Pulmonary artery endothelial cell (primary cell): ENCODE data around the gene CTSH. TPM values are rescaled to one million over a fixed set of nuclear protein-coding genes. Genes with fewer than 3 reads are reported as not detected.

Experiments used
- DNase-seq: peaks from one replicate; pipeline ENCODE4 v3.0.0-alpha.2; 2011; ENCODE audit warnings: low read depth, low spot score
- total RNA-seq: library from RNA; depleted of rRNA; stranded (reverse); fragments of >200 nt; gene quantifications from 2 replicates; pipeline ENCODE4 v1.2.3, GENCODE V29; 2014

Gene CTSH
- total RNA-seq, 1 donor from 2014 or later: 0.79 TPM

- no peak for DNase-seq
Observed at GRCh38 chr15:78977591-78978347, 32.9 kb upstream of the CTSH start.

- no peak for DNase-seq
Observed at GRCh38 chr15:78977091-78977571, 32.3 kb upstream of the CTSH start.

- DNase-seq: no peak
Observed at GRCh38 chr15:78976691-78977090, 31.8 kb upstream of the CTSH start.

GRCh38 chr15:78974272-78974918 is 29.5 kb upstream of the CTSH start:
- no peak for DNase-seq

GRCh38 chr15:78969687-78970349 is 25.0 kb upstream of the CTSH start:
- DNase-seq: no peak

DNA sequence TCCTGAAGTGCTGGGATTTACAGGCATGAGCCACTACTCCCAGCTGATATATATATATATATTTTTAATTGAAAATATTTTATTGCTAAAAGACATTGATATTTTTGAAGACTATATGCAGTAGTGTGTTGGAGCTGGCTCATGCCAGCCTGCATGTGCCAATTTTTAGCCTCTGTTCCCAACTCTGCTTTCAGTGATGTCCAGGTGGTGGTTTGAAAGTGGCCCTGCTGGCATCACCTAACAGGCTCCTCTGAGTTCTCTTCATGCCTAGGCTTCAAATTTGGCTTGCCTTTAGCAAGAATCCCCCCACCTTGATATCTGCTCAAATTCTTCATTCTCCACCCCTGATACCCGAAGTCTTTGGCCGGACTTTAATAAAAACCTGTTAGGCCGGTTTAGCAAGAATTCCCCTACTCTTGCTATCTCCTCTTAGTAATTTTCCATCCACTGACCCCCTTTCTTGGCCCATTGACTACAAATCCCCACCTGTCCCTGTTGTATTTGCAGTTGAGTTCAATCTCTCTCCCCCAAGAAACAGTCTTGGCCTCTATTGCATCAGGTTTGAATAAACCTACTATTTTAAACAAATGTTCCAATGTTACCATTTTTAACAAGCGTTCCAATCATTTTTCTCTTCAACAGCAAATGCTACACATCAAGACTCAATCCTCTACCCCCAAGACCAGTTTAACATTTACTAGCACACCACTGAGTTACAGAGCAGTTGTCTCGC is 23.9 kb upstream of the CTSH start:
- DNase-seq: no peak

DNA sequence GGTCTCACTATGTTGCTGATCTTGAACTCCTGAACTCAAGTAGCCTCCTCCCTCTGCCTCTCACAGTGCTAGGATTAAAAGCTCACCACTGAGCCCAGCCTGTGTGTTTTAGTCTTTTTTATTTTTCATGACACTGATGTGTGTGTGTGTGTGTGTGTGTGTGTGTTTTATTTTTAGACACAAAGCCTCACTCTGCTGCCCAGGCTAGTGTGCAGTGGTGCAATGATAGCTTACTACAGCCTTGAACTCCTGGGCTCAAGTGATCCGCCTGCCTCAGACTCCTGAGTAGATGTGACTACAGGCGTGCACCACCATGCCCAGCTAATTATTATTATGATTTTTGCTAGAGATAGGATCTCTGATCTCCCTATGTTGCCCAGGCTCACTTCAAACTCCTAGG is 23.3 kb upstream of the CTSH start:
- no peak for DNase-seq

DNA sequence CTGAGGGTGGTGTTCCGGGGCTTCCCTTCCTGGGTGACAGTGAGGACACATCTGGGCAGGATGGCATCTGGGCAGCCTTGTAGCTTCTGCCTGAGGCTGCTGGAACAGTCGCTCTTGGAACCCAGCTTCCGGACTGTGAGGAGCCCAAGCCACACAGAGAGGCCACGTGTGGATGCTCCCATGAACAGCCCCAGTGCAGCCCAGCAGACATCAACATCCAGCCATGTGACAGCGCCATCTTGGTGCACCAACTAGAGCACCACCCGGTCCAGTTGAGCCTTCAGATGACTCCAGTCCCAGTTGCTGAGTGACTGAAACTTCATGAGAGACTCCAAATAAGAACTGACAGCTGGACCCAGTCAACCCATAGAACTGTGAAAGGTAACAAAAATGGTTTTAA is 15.5 kb upstream of the CTSH start:
- DNase-seq: no peak

DNA sequence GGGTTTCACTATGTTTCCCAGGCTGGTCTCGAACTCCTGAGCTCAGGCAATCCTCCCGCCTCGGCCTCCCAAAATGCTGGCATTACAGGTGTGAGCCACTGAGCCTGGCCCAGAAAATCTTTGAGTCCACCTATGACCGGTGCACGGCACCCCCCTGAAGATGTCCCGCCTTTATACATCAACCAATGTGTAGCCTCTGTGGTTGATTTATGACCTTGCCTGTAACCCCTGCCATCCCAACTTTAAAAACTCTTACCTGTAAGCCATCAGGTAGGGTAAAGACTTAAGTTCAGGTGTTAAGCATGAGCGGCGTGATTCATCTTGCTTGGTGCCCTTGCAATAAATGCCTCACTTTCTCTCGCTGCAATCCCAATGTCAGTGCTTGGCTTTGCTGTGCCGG is 14.5 kb upstream of the CTSH start:
- DNase-seq: no peak

GRCh38 chr15:78957416-78958093 is 12.7 kb upstream of the CTSH start:
- DNase-seq: no peak

DNA sequence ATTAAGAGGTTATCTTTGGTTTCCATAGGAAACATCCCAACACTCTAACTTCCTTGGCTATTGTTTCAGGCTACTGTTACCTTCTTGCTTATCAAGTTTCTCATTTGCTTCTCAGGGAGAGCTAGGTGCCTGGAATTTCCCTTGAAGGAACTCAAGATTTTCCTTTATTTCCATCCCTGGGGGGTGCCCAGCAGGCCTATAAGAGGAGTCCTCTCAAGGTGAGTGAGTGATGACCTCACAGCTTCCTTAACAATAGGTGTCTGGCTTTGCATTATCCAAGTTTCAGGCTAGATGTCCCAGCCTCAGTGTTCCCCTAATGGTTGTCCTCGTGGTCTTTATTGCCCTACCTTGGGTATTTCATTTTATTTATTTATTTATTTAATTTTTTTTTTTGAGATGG is 12.1 kb upstream of the CTSH start:
- no peak for DNase-seq

DNA sequence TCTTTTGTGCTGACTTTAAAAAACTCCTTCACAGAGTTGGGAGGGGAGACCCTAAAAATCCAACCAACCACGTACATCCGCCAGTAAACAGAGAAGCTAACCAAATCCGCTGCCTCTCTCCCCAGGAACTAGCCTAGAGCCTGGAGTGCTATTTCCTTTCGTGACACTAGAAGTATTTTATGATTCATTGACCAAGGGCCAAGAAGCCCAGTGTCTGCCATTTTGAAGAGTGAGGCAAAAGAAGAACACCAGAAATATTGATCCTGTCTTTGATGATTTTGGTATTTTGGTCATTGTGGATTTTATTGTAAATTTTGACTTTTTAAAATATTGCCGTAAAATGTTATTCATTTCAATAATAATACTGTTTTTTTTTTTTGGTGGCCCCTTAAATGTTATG is 10.5 kb upstream of the CTSH start:
- DNase-seq: no peak

DNA sequence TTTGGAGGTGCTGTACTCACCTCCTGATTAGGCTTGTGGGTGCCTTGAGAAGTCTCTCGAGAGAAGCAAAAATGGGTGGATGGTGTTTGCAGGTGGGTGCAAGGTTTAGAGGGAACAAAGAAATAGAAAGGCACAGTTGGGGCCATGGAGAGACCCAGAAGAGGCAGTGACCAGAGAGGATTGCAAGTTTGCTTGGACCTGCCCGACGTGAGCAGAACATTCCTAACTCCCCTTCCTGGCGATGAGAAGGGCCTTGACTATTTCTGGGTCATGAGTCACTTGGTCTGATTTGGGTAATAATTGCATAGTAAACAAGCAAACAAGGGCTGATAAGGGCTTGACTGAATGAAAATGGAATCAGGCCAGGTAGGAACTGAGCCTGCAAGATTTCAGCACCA is 7.0 kb upstream of the CTSH start:
- DNase-seq: no peak

DNA sequence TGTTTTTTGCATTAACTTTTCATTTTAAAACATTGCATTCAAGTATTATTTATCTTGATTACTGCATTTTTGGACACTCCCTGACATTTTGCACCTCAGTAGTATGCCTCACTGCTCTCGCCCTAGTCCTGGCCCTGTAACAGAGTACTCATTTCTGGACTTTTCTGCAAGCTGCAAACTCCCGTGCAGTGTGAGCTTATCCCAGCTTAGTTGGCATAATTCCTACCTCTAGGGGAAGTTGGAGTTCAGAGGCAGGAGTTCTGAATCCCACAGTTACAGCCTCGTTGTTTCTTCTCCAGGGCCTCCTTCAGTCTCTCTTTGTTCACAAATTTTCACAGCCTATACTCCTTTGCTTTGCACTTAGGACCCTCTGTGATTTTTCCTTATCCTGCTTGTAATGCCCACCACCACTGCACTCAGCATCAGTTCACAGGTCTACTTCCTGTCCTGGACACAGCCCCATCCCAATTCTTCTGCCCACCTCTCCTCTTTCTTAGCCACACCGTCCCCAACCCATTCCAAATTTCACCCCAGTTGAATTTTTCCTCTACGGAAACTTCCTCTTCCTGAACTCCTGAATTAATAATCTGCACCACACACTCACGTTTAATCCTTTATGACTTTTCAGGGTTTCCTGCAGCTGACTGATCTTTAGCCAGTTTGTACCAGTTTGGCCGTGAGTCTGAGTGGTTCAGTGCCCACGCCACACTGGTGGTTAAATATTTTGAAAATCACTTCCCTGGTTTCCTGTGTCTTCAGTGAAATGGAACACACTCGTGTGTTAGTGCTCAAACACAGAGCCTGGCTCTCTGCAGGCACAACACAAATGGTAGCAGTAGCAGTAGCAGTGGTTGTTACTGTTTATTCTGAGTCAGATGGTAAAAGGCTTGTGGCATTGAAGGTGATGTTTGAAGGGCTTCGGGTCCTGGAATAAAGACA is 6.3 kb upstream of the CTSH start:
- no peak for DNase-seq

GRCh38 chr15:78950343-78950742 is 5.5 kb upstream of the CTSH start:
- DNase-seq: no peak

DNA sequence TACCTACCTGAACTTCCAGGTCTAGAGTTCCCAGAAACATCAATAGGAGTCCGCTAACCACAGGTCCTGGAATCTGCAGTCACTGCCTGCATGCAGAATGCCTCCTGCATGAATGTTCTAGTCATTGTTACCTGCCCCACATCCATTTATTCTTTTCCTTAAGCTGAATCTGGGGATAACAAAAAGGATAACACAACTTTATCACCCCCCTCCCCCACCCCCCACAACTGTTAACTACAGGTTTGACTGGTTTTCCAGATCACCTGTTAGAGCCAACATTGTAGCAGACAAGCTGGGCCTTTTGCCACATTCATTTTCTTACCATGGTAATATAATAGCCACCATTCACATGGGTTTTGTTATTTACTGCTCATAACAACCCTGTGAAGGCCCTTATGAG is 4.6 kb upstream of the CTSH start:
- no peak for DNase-seq

- no peak for DNase-seq
Observed at GRCh38 chr15:78947506-78947905, 2.7 kb upstream of the CTSH start.

DNA sequence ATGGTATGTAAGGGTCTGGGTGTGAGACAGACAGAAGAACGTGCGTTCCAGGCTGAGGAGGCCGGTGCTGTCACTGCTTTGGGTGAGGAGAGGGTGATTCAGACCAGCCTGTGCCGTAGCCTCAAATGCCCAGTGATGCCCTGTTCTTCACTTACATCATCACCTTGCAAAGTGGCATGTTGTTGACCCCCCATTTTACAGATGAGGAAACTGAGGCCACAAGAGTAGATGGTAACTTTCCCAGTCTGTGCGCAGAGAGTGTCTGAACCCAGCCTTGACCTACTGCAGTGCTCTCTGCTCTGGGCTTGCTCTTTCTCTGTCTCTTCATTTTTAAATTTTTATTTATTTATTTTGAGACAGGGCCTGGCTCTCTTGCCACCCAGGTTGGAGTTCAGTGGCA is 1.6 kb upstream of the CTSH start:
- no peak for DNase-seq

DNA sequence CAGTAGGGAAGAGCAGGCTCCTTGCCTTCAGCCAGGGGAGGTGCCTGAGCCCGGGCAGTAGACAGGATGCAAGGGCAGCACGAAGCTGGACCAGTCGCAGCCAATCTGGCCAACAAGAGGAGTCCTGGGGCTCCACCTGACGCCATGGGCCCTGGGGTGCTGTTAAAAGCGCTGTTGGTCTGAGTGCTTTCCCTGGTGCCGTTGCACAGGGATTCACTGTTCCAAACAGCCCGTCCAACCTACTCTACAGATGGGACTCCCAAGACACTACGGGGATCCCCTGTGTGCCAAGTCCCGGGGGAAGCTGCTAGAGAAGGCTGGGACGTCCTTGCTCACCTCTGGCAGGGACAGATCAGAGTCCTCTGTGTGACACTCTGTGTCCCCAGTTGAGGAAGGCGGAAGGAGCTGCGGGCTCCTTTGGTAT is 632 bp downstream of the CTSH start:
- no peak for DNase-seq

- DNase-seq: no peak
Observed at GRCh38 chr15:78943692-78944091, 1.2 kb downstream of the CTSH start.
